HepG2 (cell line): Measurements from ENCODE around the gene CFAP46. TPM values are rescaled to one million over a fixed set of nuclear protein-coding genes. Genes with fewer than 3 reads are reported as not detected.

Source experiments
- ATAC-seq: fragments of 200-7000 bp; cut with Tn5 transposase; 3 replicates; pipeline ENCODE4 v1.9.1; 2020; ENCODE audit warnings: mild to moderate bottlenecking, moderate library complexity
- BruUV-seq: library from RNA; stranded (reverse); fragments of 400-500 nt; replicated peaks from 2 replicates; lab custom pipeline; 2021; lab: Mats Ljungman, UMichigan
- CTCF ChIA-PET: fragments of 300-600 bp; formaldehyde crosslinking; extraction: SDS; loops from one replicate; lab custom pipeline; 2021; ENCODE audit warnings: low total read pairs, inconsistent platforms, low intra/inter-chr PET ratio; lab: Yijun Ruan, JAX
- POLR2A ChIA-PET: fragments of 350-600 bp; sonication (Branson Sonifier 250); formaldehyde crosslinking; loops from one replicate; lab custom pipeline; 2020; ENCODE audit warnings: antibody characterized with exemption, inconsistent platforms; lab: Yijun Ruan, JAX
- DNase-seq: peaks from one replicate; pipeline ENCODE4 v3.0.0-alpha.2; 2015; ENCODE audit warnings: low spot score
- FAIRE-seq: peaks from 3 replicates; lab custom pipeline; 2011; peaks lifted over from hg19 to GRCh38; lab: Jason Lieb, UNC
- H2AFZ ChIP-seq: one replicate; pipeline ENCODE4 v1.6.1; 2011; ENCODE audit warnings: low read length, inconsistent platforms
- H3K27ac ChIP-seq: fragments of 300-600 bp; 3 replicates; pipeline ENCODE4 v1.8.0; 2011; ENCODE audit warnings: mixed run types, mild to moderate bottlenecking, mixed read lengths, low read length, inconsistent platforms; ENCODE audit not compliant: insufficient read depth; ENCODE audit errors: extremely low read length
- H3K27me3 ChIP-seq, 2 experiments: fragments of 200-600 bp in 1 of 2; 2 replicates in 1 of 2; 3 replicates in 1 of 2; pipeline versions ENCODE4 v1.6.0 to v1.8.0; 2011; ENCODE audit warnings: low read length in 2 of 2, mild to moderate bottlenecking in 2 of 2, moderate library complexity in 2 of 2, inconsistent platforms in 1 of 2; ENCODE audit not compliant: insufficient read depth in 2 of 2, control insufficient read depth in 1 of 2
- H3K36me3 ChIP-seq, 2 experiments: fragments of 200-600 bp in 1 of 2; replicated peaks in 1 of 2; 2 replicates in 1 of 2; 3 replicates in 1 of 2; pipeline versions ENCODE4 v1.5.1 to v1.8.0; 2011; ENCODE audit warnings: low read length in 2 of 2, inconsistent platforms in 1 of 2; ENCODE audit not compliant: insufficient read depth in 2 of 2, control insufficient read depth in 1 of 2
- H3K4me1 ChIP-seq: 2 replicates; pipeline ENCODE4 v1.5.1; 2012; ENCODE audit warnings: low read length, inconsistent platforms; ENCODE audit not compliant: insufficient read depth
- H3K4me2 ChIP-seq: 2 replicates; pipeline ENCODE4 v1.6.0; 2011; ENCODE audit warnings: low read depth, low read length, inconsistent platforms
- H3K4me3 ChIP-seq, 3 experiments: fragments of 200-600 bp in 1 of 3; sonication (generic), shearing (Covaris generic) in 1 of 3; replicated peaks in 1 of 3; 2 replicates each; pipeline ENCODE4 v1.5.1; 2011 to 2016; ENCODE audit warnings: low read length in 3 of 3, inconsistent platforms in 2 of 3, low read depth in 2 of 3, mild to moderate bottlenecking in 2 of 3, control low read depth in 1 of 3, mixed read lengths in 1 of 3; ENCODE audit not compliant: insufficient read depth in 1 of 3
- H3K79me2 ChIP-seq: one replicate; pipeline ENCODE4 v1.6.1; 2011; ENCODE audit warnings: low read length, inconsistent platforms; ENCODE audit not compliant: insufficient read depth
- H3K9ac ChIP-seq: 2 replicates; pipeline ENCODE4 v1.6.0; 2011; ENCODE audit warnings: mild to moderate bottlenecking, low read depth, low read length, inconsistent platforms; ENCODE audit not compliant: insufficient read depth
- H3K9me3 ChIP-seq: 2 replicates; pipeline ENCODE4 v1.5.1; 2012; ENCODE audit warnings: mild to moderate bottlenecking, low read length
- H4K20me1 ChIP-seq: 2 replicates; pipeline ENCODE4 v1.6.0; 2011; ENCODE audit warnings: inconsistent platforms, mild to moderate bottlenecking, low read length, moderate library complexity; ENCODE audit not compliant: insufficient read depth
- ESRRA ChIP-seq: sonication (generic); formaldehyde crosslinking; IDR thresholded peaks from 2 replicates; pipeline ENCODE4 v1.5.1; 2020; ENCODE audit warnings: mild to moderate bottlenecking, low read depth, missing genetic modification reagents
- HNRNPUL1 ChIP-seq: fragments of 200-400 bp; formaldehyde crosslinking; IDR thresholded peaks from 2 replicates; pipeline ENCODE4 v1.6.1; 2017; ENCODE audit warnings: low read depth, mild to moderate bottlenecking, low read length, moderate library complexity
- TBL1XR1 ChIP-seq: fragments of 150-350 bp; IDR thresholded peaks from 2 replicates; pipeline ENCODE4 v1.6.1; 2014; ENCODE audit warnings: borderline replicate concordance, low read length; ENCODE audit not compliant: partially characterized antibody
- ZNF558 ChIP-seq: sonication (generic); formaldehyde crosslinking; IDR thresholded peaks from 2 replicates; pipeline ENCODE4 v1.9.0; 2022; ENCODE audit warnings: mild to moderate bottlenecking, missing genetic modification reagents, borderline replicate concordance
- ZNF619 ChIP-seq: sonication (generic); formaldehyde crosslinking; IDR thresholded peaks from 2 replicates; pipeline ENCODE4 v1.4.0; 2020; ENCODE audit warnings: mild to moderate bottlenecking, missing genetic modification reagents
- WGBS: methylation state at CpG from one replicate; pipeline ENCODE4 v1.1.6; 2017; ENCODE audit warnings: low lambda C conversion rate; 5-methylcytosine and 5-hydroxymethylcytosine counted together
- in situ Hi-C: cut with HindIII; loops from 2 replicates; pipeline ENCODE4 v1.10.0; 2017; ENCODE audit warnings: low pct_unique_long_range_greater_than_20kb; ENCODE audit not compliant: extremely low pct_ligation_motif_present
- intact Hi-C: fragments of 100-400 bp; cut with micrococcal nuclease; formaldehyde crosslinking; loops from one replicate; pipeline ENCODE4 v1.10.0; 2022; ENCODE audit not compliant: unreplicated experiment
- polyA plus RNA-seq, 8 experiments: library from polyadenylated mRNA; depleted of rRNA in 3 of 8; stranded (reverse) in 7 of 8; unstranded in 1 of 8; fragments of >200 nt; fragmentation: Illumina TruSeq in 4 of 8; extraction: Trizol in 4 of 8; gene quantifications; 2 replicates each; pipeline versions ENCODE4 v1.2.1 to v1.2.3, GENCODE V29; 2011 to 2016; ENCODE audit warnings: low read depth in 4 of 8, missing spikeins in 1 of 8, mixed read lengths in 1 of 8; ENCODE audit not compliant: insufficient read depth in 1 of 8
- total RNA-seq, 5 experiments: library from RNA; depleted of rRNA; stranded (reverse); fragments of >200 nt; fragmentation: Illumina TruSeq; extraction: Trizol; gene quantifications; 2 replicates each; pipeline ENCODE4 v1.2.3, GENCODE V29; 2016; ENCODE audit warnings: low read depth in 1 of 5
- TF ChIP-seq, protein P1 (sequence below): sonication (generic); formaldehyde crosslinking; IDR thresholded peaks from 2 replicates; pipeline ENCODE4 v1.9.0; 2022; ENCODE audit warnings: low read depth, missing genetic modification reagents
- TF ChIP-seq, protein P2 (sequence below): sonication (generic); formaldehyde crosslinking; IDR thresholded peaks from 2 replicates; pipeline ENCODE4 v1.8.0; 2022; ENCODE audit warnings: missing genetic modification reagents, low read depth, mild to moderate bottlenecking, borderline replicate concordance

CFAP46 gene
- total and polyA plus RNA-seq, 2 of the 13 experiments (the other 11 are each of a cell fraction or from before 2014, with no cell fraction given) = 0.24 to 0.84 TPM

DNA sequence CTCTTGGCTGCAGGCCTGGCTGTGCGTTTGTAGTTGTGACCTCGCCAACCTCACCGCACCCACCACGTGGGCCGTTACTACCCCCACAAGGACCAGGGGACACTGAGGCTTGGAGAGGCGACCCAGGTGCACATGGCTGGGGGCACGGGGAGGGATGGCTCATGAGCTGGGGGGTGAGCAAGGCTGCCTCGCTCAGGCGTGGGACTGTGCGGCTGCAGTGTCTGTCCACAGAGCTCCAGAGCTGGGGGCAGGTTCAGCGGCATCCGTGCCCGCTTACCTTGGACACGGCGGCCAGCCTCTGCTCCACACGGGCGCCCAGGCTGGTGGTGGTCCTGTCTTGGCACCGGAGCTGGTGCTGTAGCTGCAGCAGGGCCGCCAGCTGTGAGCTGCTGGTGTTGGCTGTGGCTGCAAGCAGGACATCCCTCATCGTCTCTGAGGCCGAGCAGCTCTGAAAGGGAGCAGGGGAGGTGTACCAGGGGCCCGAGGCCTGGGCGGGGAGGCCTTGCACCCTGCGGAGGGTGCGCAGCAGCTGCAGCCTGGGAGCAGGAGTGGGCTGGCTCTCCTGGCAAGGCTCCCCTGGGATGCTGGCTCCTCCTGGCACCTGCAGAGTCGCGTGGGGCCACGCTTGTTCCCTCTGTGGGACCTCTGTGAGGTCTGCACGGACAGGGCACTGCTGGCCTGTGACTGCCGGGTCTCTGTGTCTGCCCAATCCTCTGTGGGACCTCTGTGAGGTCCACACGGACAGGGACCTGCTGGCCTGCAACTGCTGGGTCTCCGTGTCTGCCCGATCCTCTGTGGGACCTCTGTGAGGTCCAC, 96.4 kb downstream of the CFAP46 start:
- no peaks in the 10 kb centered on the region for H3K36me3 ChIP-seq
- POLR2A ChIA-PET = no interaction called here
- FAIRE-seq = no peak
- no peak overlapping the region for H3K9ac ChIP-seq
- H3K9me3 ChIP-seq = peaks cover 18% of the 10 kb centered on the region
- 29% methylated on average over 6 of the region's 33 CpGs for WGBS
- in situ Hi-C loops (no loop called here), intact Hi-C loops (no loop called here)
- no peak for ATAC-seq
- H3K27me3 ChIP-seq = peaks cover 11 to 49% of the 10 kb centered on the region in 2 experiments; a peak in 4 of 5 replicates
- BruUV-seq = no TSS peak
- H3K4me2 ChIP-seq = no peak overlapping the region
- H4K20me1 ChIP-seq = no peaks in the 10 kb centered on the region
- CTCF ChIA-PET = no interaction called here
- TF ChIP-seq, protein P1, sequence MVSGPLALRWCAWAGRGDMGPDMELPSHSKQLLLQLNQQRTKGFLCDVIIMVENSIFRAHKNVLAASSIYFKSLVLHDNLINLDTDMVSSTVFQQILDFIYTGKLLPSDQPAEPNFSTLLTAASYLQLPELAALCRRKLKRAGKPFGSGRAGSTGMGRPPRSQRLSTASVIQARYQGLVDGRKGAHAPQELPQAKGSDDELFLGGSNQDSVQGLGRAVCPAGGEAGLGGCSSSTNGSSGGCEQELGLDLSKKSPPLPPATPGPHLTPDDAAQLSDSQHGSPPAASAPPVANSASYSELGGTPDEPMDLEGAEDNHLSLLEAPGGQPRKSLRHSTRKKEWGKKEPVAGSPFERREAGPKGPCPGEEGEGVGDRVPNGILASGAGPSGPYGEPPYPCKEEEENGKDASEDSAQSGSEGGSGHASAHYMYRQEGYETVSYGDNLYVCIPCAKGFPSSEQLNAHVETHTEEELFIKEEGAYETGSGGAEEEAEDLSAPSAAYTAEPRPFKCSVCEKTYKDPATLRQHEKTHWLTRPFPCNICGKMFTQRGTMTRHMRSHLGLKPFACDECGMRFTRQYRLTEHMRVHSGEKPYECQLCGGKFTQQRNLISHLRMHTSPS = no peak
- no peak for TF ChIP-seq TBL1XR1
- no peak for TF ChIP-seq ESRRA (CRISPR knock-in tag)
- no peak for TF ChIP-seq ZNF558
- TF ChIP-seq, protein P2, sequence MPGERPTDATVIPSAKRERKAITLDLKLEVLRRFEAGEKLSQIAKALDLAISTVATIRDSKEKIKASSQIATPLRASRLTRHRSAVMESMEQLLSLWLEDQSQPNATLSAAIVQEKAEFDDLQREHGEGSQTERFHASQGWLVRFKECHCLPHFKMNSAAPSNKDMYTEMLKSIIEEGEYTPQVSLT (CRISPR knock-in tag) = no peak
- no peak for TF ChIP-seq ZNF619 (CRISPR knock-in tag)
- no peak for TF ChIP-seq HNRNPUL1
- TF ChIP-seq, all 625 proteins: peak for 0
- H3K4me3 ChIP-seq = no peak overlapping the region
- H2AFZ ChIP-seq = no peak overlapping the region
- H3K4me1 ChIP-seq = peaks cover 4% of the 10 kb centered on the region; the same call in 1 of the 2 replicates
- no peaks in the 10 kb centered on the region for H3K79me2 ChIP-seq
- no peak overlapping the region for H3K27ac ChIP-seq
- no peak for DNase-seq
